Measurements from ENCODE around the gene DNAI1.

DNAI1 gene

DNA sequence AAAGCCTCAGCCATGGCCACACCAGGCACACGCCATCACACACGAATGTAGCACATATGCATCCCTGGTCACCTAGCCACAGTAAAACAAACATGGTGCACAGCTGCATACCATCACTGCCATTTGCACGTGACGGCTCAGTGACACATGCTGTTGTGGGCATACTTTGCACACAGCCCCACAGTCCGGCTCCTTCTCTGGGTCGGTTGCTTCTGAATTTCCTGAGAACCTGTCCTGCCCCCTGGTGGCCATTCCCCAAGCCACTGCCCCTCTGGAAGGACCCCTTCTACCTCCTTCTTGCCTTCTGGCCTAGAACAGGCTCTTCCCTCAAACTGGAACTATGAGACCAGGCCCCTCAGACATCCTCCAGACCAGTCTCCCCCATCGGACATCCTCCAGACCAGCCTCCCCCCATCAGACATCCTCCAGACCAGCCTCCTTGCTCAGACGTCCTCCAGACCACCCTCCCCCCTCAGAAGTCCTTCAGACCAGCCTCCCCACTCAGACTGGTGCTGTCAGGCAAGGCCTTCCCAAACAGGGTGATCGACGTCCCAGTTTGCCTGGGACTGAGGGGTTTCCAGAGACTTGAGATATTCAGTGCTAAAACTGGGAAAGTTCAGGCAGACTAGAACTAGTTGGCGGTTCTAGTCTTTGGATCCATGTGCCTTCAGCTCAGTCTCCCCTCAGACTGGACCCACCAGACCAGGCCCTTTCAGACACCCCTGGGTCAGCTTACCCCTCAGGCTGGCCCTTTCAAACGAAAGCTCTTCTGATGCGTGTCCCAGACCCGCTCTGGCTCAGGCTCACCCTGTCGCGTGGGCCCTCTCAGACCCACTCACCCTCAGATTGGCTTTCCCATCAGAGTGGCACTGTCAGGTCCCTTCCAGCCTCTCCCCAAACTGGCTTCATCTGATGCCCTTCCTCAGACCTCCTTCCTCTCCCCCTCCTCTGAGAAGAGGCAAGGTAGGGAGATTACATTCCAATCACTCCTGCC, 88.5 kb downstream of the DNAI1 start:
- peak; percentile 64 for DNase-seq

DNA sequence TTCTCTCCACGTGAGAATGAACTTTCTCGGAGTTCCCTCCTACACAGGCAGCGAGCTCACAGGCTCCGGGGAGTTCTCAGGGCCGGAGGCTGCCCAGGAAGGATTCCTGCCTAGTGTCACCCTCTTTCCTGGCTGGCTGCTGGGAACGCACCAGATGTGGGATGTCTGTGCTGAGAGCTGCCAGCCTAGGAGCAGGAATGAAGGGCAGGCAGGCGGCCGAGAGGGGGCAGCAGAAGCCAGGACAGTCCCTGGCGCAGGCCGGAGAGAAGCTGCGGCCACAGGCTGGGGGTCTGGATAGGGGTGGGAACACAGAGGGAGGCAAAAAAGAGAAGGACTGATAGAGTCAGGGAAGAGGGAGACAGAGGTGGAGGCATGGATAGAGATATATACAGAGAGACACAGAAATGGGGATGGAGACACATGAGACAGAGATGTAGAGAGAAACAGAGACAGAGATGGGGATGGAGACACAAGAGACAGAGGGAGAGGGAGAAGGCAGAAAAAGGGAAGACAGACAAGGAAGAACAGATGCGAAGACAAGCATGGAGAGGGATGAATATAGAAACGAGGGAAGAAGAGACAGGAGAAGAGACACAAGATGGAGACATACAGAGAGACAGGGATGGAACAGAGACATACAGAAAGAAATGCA, 89.5 kb downstream of the DNAI1 start:
- DNase-seq, result peak; percentile 48

DNA sequence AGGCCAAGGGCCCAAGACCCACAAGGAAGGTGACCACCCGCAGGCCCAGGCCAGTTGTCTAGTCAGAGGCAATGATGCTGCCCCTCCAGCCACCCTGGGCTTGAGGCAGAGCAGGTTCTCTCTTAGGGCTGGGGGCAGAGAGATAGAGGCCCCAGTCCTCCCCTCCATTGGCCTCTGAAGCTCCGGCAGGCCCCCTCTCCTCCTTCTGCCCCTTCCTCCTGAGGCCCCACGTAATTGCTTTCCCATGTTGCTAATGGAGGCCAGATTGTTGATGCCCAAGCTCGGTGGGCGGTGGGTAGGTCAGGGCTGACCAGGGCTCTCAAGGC, 90.8 kb downstream of the DNAI1 start:
- DNase-seq, result no peak

DNA sequence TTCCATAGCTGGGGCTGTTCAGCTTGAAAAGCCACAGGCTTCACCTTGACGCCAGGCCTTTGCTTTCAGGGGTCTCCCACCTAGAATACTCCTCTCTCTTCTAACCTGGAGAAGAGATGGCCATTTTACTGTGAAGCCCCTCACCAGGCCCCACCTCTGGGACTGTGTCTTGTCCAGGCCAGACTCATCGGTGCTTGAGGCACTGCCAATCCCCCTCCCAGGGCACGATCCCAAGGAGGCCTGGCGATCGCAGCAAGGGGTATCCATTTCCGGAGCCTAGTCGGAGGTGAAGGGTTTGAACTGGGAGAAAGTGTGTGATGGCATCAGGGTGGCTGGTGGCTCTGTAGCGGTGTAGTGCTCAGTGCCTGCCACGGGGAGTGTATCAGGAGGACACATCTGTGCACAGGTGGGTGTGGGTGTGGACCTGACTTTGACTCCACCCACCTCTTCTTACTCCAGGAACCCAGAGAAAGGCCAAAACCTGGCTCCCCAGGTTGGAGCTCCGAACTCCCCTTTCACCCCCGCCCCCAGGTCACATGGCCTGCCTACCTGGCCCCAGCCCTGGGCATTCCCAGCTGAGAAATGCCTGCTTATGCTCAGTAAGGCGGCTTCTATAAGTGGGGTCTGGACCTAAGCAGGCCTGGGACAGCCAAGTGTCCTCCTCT, 91.5 kb downstream of the DNAI1 start:
- DNase-seq, result no peak

DNA sequence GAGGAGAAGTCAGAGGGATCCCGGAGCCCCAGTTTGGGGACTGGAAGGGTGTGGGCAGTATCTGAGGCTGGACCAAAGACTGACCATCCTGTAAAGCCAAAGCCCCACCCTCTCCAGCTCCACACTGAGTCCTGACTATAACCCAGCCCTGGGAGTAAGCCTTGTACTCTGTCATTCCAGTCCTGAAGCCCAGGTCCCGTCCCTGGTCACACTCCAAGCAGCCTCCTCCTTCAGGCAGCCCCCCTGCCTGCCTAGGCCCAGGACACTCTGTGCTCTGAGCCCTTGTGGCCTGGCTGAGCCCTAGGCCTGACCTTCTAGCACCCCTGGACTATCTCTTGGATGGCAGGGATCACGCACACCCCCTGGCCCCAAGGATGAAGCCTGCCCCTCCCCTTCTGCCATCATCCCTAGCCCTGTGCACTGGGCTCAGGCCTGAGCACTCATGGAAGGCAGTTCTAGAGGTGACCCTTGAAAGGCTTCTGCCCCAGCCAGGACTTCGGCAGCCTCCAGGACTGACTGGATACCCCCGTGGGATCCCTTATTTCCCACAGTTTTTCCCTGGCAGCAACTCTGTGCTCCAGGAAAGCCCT, 92.2 kb downstream of the DNAI1 start:
- DNase-seq, result no peak

DNA sequence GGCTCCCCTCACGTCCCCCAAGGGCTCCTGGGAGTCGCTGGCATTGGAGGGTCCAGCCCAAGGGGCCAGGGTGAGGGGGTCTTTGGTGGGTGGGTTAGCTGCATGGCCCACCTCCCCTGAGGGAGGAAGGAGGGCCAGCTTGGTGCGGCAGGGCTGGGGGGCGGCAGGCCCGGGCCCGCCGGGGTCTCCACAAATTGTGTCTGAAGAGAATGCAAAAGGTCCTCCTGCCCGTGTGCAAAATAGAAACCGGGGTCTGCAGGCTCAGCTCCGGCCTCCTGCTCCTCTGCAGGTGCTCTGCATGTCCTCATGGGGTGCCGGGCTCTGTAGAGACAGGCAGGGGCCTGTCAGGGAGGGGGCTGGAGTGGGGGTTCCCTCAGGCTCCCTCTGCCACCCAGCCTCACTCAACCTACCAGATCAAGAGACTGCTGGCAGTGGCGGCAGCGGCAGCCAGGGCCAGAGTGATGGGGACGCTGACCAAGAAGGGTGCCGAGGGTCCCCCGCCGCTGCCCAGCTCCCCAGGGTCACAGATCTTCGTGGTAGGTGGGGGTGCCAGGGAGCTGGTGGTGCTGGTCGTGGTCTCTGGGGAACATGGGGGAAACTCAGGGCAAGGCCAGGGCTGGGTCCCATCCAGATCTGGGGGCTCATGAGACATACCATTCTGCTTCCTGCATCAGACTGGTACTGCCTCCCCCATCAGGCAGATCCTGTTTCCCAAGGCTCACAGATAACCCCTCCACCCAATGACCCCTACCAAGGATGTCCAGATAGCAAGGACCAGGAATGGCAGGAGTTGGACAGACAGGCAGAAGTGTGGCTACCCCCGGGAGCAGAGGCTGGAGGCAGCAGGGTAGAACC, 93.4 kb downstream of the DNAI1 start:
- DNase-seq, result no peak

DNA sequence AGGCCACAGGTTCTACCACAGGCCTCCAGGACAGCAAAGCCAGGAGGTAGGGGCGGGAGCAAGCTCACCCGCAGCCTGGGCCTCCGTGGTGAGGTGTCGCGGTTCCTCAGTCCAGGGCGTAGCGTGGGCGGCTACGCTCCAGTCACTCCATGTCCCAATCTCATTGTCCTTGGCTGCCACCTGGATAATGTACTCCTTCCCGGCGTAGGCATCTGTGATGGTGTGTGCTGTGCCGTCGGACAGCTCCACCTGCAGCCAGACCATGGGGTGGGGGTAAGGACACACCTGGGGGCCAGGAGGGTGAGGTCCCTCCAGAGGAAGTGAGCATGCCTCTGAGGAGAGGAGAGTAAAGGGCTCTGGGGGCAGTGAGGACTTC, 94.0 kb downstream of the DNAI1 start:
- DNase-seq, result no peak

DNA sequence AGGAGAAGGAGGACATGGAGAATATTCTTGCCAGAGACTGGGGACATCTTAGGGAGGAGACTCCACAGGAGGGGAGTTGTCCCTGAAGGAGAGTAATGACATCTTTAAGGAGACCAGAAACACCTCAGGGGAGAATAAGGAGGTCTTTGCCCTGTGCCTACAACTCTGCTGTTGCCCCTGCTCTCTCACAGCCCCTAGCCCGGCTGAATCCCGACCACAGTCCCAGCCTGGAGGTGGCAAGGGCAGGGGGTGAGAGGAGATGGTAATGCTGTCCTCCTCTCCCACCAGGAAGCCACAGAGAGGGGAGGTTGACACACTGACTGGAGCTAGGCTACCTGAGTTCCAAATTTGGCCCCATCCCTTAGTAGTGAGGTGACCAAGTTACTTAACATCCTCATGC, 94.4 kb downstream of the DNAI1 start:
- no peak for DNase-seq

DNA sequence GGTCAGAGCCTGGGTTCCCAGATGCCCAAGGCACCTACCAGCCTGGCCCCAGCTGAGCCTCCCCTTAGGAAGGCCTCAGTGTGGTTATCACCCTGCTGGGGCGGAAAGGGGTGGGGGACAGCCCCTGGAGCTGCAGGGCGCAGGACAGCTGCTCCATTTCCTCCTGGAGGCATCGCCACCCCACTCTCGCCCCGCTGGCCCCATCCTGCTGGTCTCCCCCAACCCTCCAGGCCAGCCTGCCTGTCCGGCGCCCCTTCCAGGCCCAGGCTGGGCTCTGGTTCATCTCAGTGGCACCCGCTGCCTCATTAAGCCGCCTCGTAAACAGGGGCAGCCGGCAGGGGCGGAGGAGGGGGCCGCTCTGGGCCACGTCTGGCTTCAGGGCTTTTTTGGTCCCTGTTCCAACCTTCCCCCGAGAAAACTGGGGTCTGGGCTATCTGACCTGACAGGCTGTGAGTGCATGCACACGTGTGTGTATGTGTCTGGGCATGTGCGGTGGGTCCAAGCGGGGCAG, 95.0 kb downstream of the DNAI1 start:
- DNase-seq, result no peak

DNA sequence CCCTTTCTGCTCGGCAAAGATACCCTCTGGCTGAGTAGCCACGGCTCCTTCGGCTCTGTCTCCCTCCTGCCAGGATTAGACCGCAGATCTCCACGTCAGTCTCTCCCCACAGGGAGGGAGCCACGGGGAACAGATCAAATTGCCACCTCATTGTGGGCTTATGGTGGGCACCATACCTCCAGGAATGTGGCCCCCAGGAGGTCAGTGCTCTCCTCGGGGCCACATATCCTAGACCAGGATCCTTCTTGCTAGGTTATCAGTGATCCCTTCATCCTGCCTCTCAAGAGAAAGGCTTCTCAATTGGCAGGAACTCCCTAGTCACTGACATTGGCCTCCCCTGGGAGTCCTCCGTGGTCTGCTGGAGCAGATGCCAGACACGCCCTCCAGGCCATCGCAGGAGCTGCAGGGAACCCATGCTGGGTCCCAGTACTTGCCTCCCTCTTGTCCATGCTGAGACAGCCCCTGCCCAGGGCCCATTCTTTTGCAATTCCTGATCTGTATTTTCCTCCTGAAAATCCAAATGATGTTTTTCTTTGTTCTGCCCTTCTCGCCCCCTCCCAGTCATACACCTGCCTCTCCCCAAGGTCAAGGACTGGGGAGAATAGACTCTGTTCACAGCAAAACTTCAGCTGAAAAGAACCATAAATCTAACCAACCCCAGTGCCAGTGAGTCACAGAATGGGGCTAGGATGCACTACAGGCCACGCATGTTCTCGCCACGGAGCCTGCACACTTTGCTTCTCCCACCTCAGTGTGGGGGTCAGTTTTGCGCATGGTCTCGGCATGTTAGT, 95.8 kb downstream of the DNAI1 start:
- DNase-seq, result peak; percentile 83

DNA sequence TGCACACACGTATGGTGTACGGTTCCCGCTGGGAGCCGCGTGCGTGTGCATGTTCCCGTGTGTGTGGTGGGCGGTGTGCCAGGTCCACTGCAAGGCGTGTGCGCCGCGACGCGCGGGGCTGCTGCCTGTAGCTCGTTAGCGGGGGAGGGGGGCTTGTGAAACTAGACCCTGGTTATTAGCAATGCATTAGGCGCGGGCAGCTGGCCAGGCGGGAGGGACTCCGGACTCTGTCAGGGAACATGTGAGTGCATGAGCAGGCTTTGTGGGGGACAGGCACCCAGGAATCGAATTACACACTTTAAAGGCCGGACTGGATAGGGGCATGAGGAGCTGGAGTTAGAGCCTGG, 96.4 kb downstream of the DNAI1 start:
- DNase-seq, result peak; percentile 83

DNA sequence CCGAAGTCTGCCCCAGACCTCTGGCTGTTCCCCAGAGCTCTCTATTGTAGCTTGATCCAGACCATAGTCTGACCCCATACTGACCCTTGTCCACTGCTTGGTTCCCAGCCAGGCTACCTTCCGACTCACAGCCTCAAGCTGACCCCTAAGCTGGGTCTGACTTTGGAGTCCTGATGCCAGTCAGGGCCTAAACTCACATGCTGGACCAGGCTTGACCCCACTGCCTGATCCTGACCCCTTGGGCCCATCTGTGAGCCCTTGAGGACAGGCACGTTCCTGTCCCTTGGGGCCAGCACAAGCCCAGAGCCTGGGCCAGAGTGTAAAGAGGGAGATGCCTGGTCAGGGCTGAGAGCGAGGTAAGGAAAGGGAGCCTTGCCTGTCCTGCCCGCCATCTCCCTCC, 96.9 kb downstream of the DNAI1 start:
- DNase-seq, result no peak

DNA sequence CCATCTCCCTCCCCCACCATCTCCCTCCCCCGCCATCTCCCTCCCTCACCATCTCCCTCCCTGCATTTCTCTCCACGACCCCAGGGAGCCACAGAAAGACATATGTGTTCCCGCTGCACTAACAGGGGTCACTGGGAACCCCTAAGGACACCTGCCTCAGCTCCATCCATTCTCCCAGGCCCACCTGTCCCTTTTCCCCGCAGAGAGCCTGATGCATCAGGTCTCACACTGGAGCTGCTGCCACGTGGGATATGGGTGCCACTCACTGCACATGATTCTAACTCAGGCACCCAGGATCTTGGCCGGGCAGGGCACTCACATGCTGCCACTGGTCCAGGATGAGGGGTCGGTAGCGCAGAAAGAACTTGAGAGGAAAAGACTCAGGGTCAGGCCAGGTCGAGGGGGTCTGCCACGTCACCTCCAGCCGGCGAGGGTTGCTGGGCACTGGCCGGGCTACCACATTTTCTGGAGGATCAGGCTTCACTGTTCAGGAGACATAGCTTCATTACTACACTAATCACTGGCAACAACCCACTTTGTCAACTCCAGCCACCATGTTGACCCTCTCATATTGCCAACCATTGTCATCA, 97.4 kb downstream of the DNAI1 start:
- DNase-seq, result no peak

DNA sequence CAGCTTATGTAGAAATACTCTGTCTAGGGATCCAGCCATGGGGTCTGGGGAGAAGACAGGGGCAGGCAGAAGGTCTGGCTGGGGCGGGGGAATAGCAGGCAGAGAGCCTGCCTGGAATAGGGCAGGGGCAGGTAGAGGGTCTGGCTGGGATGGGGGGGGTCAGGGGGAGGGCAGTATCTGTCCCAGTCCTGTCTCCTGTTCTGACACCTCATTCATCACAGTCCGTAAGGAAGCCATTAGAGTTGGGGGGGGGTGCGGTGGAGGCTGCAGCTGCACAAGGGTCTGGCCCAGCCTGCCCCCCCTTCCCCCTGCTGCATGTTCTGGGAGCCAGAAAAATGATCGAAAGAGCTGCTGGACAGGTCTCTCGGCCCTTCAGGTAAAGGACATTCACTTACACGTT, 98.3 kb downstream of the DNAI1 start:
- DNase-seq, result no peak

DNA sequence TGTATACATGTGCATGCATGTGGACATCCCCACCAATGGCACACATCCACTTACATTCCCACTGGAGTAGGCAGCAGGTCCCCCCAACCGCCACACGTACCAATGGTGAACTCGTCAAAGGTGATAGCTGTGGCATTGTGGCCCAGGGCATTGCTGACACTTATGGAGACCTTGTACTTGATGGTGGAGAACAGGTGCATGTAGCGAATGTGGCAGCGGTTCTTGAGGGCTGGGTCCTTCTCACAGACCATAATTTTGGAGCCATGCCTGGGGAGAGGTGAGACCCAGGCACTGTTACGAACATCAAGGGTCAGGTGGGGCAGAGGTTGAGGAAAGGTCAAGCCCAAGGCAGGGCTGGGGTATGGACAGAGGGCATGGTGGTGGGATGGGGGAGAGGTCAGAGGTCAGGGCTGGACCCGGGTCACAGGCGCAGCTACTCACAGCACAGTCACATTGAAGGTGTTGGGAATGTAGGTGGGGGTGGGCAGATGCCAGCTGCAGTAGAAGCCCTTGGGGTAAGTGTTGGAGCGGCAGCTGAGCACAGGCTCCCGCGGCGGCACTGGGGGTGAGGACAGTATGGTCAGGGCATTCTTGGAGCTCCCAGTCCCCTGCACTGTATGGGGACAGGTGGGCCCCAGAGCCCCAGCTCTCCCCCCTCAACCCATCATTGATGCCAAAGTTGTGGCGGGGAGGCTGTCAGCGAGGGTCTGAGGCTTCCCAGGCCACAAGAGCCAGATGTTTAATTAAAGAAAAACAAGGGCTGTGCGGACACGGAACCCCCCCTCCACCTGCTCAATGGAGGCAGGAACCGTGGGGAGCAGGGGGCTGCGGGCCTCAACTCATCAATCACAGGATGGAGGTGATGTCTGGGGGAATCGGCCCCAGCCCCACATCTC, 99.1 kb downstream of the DNAI1 start:
- no peak for DNase-seq

DNA sequence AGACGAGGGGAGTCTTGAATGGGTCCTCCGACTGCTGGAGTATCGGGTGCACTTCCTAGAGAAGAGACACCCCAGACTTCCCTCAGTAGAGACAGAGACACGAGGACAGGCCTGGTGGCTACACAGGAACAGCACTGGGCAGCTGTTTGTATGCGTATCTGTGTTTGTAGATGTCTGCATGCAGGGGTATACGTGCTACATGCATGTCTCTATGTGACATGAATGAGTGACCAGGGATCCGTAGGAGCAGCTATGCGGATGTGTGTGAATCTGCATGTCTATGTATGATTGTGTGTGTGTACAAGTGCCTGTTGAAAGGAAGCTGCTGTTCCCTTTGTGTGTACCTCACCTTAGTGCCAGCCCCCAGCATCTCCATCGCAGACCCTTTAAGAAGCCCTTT, 99.8 kb downstream of the DNAI1 start:
- DNase-seq, result no peak

DNA sequence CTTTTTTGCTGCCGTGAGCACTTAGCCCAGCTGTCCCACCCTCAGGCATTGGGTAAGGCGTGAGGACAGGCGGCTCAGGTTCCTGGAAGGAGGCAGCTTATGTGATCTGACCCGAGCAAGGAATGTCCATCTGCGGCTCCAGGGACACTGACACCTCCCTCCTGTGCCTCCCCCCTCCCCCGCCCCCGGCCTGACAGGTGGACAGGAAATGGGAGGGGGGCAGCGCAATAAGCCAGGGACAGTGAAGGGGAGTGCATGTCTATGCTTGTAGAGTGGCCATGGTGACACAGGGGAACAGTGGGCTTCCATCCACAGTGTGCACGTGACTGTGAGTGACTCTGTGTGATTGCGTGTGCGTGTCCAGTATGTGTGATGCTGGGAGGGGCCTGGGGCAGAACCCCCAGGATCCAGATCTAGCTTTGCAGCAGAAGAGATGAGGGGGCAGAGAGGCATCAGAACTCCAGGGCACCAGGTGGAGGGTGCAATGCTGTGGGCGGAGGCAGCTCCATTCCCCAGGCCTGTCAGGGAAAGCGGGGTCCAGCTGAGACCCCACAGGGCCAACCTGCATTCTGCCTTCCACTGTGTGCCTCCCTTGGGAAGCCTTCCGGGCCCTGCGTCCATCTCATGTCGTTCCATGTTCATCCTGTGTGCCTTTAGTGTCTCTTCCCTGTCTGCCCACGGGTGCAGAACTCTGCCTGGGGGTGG, 100.5 kb downstream of the DNAI1 start:
- DNase-seq, result peak; percentile 71

DNA sequence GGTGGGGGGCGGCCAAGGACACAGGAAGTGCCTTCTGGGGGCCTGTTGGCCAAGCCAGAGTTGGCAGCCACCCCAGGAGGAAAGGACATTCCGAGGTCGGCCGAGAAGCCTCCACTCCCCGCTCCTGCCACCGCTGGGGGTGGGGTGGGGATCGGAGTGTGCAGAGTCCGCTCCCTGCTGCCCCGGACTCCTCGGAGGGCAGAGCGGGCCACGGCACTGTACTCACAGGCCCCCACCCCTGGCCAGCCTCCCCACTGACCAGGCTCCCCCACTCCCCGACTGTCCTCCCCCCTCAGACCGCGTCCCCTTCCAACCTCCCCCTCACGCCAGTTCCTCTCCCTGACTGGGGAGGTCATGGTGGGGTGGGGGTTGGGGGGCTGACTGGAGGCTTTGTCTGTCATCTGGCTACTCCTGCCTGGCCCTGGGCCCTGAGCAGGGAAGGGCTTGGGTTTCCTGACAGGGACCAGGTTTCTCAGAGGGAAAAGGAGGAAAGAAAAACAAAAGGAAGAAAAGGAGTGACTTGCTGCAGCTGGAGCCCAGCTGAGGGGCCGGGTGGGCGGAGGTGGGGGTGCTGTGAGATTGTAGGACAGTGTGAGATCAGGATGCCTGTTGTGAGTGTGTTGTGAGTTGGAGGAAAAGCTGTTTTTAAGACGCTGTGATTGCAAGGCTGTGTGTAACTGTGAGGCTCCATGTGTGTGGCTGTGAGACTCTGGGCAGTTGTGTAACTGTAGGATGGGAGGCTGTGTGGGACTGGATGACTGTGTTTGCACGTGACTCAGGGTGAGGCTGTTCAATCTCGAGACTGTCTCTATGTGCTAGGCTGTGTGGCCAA, 101.2 kb downstream of the DNAI1 start:
- no peak for DNase-seq

Data from COR-L47 (cell line).